H1 (cell line): Measurements from ENCODE around the gene MS4A15.

Experiments
- CTCF ChIP-seq, 3 experiments: IDR thresholded peaks; 1 replicate in 2 of 3; 2 replicates in 1 of 3; pipeline versions ENCODE4 v1.5.1 to v1.6.1; 2011; ENCODE audit warnings: low read length in 3 of 3, mild to moderate bottlenecking in 3 of 3, inconsistent platforms in 2 of 3, low read depth in 1 of 3, moderate library complexity in 1 of 3; ENCODE audit not compliant: insufficient read depth in 1 of 3; ENCODE audit errors: control extremely low read depth in 1 of 3
- JUND ChIP-seq: IDR thresholded peaks from 2 replicates; pipeline ENCODE4 v1.6.1; 2011; ENCODE audit warnings: mild to moderate bottlenecking, improper control_type of control experiment, low read length
- TAF1 ChIP-seq: IDR thresholded peaks from 2 replicates; pipeline ENCODE4 v1.6.1; 2011; ENCODE audit warnings: mild to moderate bottlenecking, low read depth, low read length

GRCh38 chr11:60744114-60744513, 12.6 kb upstream of the MS4A15 start:
- no peak for TF ChIP-seq CTCF (IDR thresholded peaks at IDR 0.05; ENCODE audit: control extremely low read depth in 1 of 3, insufficient read depth in 1 of 3, low read depth in 1 of 3, low read length in 3 of 3)
- TF ChIP-seq TAF1, result no peak
- no peak for TF ChIP-seq JUND
